Spleen (tissue), 3 donors: ENCODE measurements around the gene LRMDA.

Experiments used
- POLR2A ChIP-seq, 3 donors: fragments of 450-650 bp; IDR thresholded peaks; one replicate each; pipeline ENCODE4 v1.5.1; 2017; ENCODE audit warnings: antibody characterized with exemption in 3 of 3, mild to moderate bottlenecking in 1 of 3
- POLR2AphosphoS5 ChIP-seq, 3 donors: sonication (generic); formaldehyde crosslinking; IDR thresholded peaks; one replicate each; pipeline ENCODE4 v1.5.1; 2017; ENCODE audit warnings: antibody characterized with exemption in 3 of 3

- TF ChIP-seq POLR2AphosphoS5 (IDR thresholded peaks at IDR 0.05) (no peak), POLR2A (IDR thresholded peaks at IDR 0.05) (no peak)
Observed at GRCh38 chr10:75619635-75620034, 188.2 kb downstream of the LRMDA start.
